SU-DHL-6 (cell line): ENCODE data around the gene SORCS2.

ENCODE experiments used
- H2AFZ ChIP-seq: fragments of 200-600 bp; sonication (generic); 2 replicates; pipeline ENCODE4 v1.6.1; 2014; ENCODE audit warnings: low read depth, mild to moderate bottlenecking, moderate library complexity, mixed read lengths, antibody characterized with exemption, low read length; ENCODE audit not compliant: severe bottlenecking
- H3F3A ChIP-seq: fragments of 200-600 bp; shearing (Covaris generic); 2 replicates; pipeline ENCODE4 v1.6.0; 2016; ENCODE audit warnings: antibody characterized with exemption, mild to moderate bottlenecking; ENCODE audit not compliant: insufficient read depth
- H3K27ac ChIP-seq: fragments of 200-600 bp; sonication (generic); 2 replicates; pipeline ENCODE4 v1.5.1; 2016; ENCODE audit warnings: low read depth, mild to moderate bottlenecking, low read length, moderate library complexity, mixed read lengths
- H3K27me3 ChIP-seq: fragments of 200-600 bp; sonication (generic), shearing (Covaris generic); 2 replicates; pipeline ENCODE4 v1.6.0; 2014; ENCODE audit warnings: mild to moderate bottlenecking, low read length
- H3K36me3 ChIP-seq: fragments of 200-600 bp; sonication (generic); 2 replicates; pipeline ENCODE4 v1.6.1; 2014; ENCODE audit warnings: mild to moderate bottlenecking, low read length, mixed read lengths
- H3K4me2 ChIP-seq: fragments of 300-600, 200-600 bp; shearing (Covaris generic), sonication (generic); 2 replicates; pipeline ENCODE4 v1.6.0; 2014; ENCODE audit warnings: low read length, low read depth, mild to moderate bottlenecking; ENCODE audit not compliant: poor library complexity, severe bottlenecking
- H3K4me3 ChIP-seq: fragments of 200-600 bp; sonication (generic); 2 replicates; pipeline ENCODE4 v1.5.1; 2014; ENCODE audit warnings: antibody characterized with exemption, low read length, mild to moderate bottlenecking, mixed read lengths; ENCODE audit not compliant: insufficient read depth, poor library complexity, severe bottlenecking
- H3K79me2 ChIP-seq: fragments of 200-600 bp; sonication (generic); 2 replicates; pipeline ENCODE4 v1.6.1; 2014; ENCODE audit warnings: mild to moderate bottlenecking, low read length, moderate library complexity; ENCODE audit not compliant: insufficient read depth
- H3K9ac ChIP-seq: fragments of 200-600 bp; sonication (generic); 2 replicates; pipeline ENCODE4 v1.7.0; 2014; ENCODE audit warnings: mild to moderate bottlenecking, low read length
- H3K9me2 ChIP-seq: fragments of 200-600 bp; sonication (generic); replicated peaks from 2 replicates; pipeline ENCODE4 v1.6.1; 2014; ENCODE audit warnings: low read length; ENCODE audit not compliant: insufficient read depth
- H3K9me3 ChIP-seq: fragments of 200-600 bp; sonication (generic); 2 replicates; pipeline ENCODE4 v1.6.1; 2014; ENCODE audit warnings: low read length, mixed read lengths; ENCODE audit not compliant: insufficient read depth
- H4K20me1 ChIP-seq: fragments of 200-600 bp; sonication (generic); 2 replicates; pipeline ENCODE4 v1.6.1; 2014; ENCODE audit warnings: low read depth, mild to moderate bottlenecking, antibody characterized with exemption, low read length, moderate library complexity, mixed read lengths
- EZH2phosphoT487 ChIP-seq: fragments of 200-600 bp; sonication (generic), shearing (Covaris generic); conservative IDR thresholded peaks from 2 replicates; pipeline ENCODE4 v1.6.1; 2018; ENCODE audit warnings: mild to moderate bottlenecking, antibody characterized with exemption, low read length, moderate library complexity, mixed read lengths
- TF ChIP-seq, protein P1 (sequence below): fragments of 200-600 bp; sonication (generic); IDR thresholded peaks from one replicate; pipeline ENCODE4 v1.5.1; 2017; ENCODE audit warnings: antibody characterized with exemption, mild to moderate bottlenecking, low read length, moderate library complexity; ENCODE audit not compliant: insufficient read depth, poor library complexity, severe bottlenecking

Gene SORCS2

DNA sequence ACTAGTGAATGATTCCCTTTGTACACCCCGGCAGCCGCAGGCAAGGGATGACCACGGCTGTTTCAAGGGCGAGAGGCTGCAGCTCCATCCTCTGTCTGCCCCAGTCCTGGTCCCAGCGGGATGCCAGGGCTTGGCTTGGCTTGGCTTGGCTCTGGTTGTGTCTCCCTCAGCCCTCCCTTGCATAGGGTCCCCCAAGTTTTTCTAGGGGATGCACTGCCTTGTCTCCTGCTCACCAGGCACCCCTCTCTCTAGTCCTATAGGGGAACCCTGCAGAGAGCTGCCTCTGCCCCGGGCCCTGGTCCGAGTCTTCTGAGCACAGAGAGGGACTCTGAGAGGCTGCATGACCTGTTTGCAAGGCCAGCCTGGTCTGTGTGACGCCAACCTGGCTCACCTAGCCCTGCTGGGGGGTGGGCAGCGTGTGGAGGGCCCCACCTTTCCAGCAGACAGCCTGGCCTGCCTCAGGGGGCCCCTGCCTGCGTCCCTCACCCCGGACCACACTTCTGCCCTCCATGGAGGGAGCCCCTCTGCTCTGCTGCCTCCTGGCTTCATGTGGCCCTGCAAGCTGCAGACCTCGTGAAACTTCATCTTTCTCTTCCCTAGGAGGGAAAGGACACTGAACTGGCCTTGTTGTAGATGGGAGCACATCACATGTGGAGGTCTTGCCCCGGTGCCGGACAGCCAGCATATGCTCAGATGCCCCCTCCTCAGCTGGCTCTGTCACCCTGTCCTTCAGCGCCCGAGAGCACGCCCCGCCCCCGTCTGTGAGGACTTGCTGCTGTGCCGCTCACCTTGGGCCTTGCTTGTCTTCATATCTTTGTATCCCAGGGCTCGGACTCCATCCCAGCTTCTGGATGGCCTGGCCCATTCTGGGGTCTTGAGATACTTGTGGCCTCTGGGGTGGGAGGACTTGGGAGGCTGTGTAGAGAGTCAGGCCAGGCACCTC, 16.4 kb downstream of the SORCS2 start:
- no peaks in the 10 kb centered on the region for H3F3A ChIP-seq
- H3K27me3 ChIP-seq, result no peaks in the 10 kb centered on the region
- H4K20me1 ChIP-seq, result no peaks in the 10 kb centered on the region
- no peaks in the 10 kb centered on the region for H3K9me2 ChIP-seq
- H2AFZ ChIP-seq, result no peak overlapping the region
- H3K4me2 ChIP-seq, result no peak overlapping the region
- no peaks in the 10 kb centered on the region for H3K9me3 ChIP-seq
- TF ChIP-seq, protein P1, sequence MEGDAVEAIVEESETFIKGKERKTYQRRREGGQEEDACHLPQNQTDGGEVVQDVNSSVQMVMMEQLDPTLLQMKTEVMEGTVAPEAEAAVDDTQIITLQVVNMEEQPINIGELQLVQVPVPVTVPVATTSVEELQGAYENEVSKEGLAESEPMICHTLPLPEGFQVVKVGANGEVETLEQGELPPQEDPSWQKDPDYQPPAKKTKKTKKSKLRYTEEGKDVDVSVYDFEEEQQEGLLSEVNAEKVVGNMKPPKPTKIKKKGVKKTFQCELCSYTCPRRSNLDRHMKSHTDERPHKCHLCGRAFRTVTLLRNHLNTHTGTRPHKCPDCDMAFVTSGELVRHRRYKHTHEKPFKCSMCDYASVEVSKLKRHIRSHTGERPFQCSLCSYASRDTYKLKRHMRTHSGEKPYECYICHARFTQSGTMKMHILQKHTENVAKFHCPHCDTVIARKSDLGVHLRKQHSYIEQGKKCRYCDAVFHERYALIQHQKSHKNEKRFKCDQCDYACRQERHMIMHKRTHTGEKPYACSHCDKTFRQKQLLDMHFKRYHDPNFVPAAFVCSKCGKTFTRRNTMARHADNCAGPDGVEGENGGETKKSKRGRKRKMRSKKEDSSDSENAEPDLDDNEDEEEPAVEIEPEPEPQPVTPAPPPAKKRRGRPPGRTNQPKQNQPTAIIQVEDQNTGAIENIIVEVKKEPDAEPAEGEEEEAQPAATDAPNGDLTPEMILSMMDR, result no peak
- TF ChIP-seq EZH2phosphoT487, result no peak
- no peaks in the 10 kb centered on the region for H3K79me2 ChIP-seq
- H3K36me3 ChIP-seq, result no peaks in the 10 kb centered on the region
- H3K9ac ChIP-seq, result no peak overlapping the region
- H3K4me3 ChIP-seq, result no peak overlapping the region
- no peak overlapping the region for H3K27ac ChIP-seq

DNA sequence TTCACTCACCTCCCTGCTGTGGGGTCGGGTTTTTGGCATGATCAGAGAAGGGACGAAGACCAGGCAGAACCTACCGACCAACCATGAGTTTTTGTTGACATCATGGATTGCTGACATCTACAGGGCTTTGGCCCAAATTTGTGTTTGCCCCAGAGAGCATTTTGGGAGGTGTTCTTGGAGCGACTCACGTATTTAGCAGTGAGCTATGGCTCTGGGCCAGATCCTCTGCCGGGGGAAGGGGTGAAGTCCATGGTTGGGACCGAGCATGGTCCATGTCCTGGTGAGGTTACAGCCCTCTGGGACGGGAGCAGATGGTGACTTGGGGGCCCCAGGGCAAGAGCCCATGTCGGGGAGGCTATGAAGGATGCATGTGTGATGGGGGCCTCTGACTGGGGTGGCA, 17.4 kb downstream of the SORCS2 start:
- no peaks in the 10 kb centered on the region for H3F3A ChIP-seq
- no peaks in the 10 kb centered on the region for H3K9me3 ChIP-seq
- no peak overlapping the region for H3K4me3 ChIP-seq
- H3K79me2 ChIP-seq, result no peaks in the 10 kb centered on the region
- no peak overlapping the region for H3K4me2 ChIP-seq
- no peaks in the 10 kb centered on the region for H3K27me3 ChIP-seq
- no peaks in the 10 kb centered on the region for H4K20me1 ChIP-seq
- H3K9me2 ChIP-seq, result no peaks in the 10 kb centered on the region
- no peaks in the 10 kb centered on the region for H3K36me3 ChIP-seq
- no peak overlapping the region for H3K9ac ChIP-seq
- H2AFZ ChIP-seq, result no peak overlapping the region
- no peak for TF ChIP-seq EZH2phosphoT487
- TF ChIP-seq, protein P1, result no peak
- no peak overlapping the region for H3K27ac ChIP-seq

DNA sequence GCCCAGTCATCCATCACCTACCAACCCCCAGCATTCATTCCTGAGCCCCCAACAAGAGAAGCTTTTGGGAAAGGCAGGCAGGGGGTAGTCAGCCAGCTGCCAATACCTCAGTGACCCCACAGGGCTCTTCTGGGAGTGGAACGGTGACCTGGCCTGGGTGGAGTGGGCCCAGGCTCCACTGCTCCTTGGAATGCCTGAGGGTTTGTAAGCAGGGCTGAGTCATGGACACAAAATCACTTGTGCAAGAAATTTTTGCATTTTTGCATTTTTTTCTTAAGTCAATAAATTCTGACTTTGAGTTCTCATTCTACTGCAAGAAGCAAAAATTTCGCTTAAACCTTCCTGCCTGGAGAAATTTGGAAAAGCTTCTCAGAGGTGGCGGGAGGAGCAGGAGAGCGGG, 18.5 kb downstream of the SORCS2 start:
- Histone ChIP-seq H3K9ac (no peak overlapping the region), H3K4me3 (no peak overlapping the region)

More for the DNA sequence above, 18.5 kb downstream of the SORCS2 start:
- H3K79me2 ChIP-seq, result no peaks in the 10 kb centered on the region
- H2AFZ ChIP-seq, result no peak overlapping the region
- H3K9me3 ChIP-seq, result no peaks in the 10 kb centered on the region
- no peaks in the 10 kb centered on the region for H3K36me3 ChIP-seq
- no peaks in the 10 kb centered on the region for H3K27me3 ChIP-seq
- H3K27ac ChIP-seq, result no peak overlapping the region
- H3F3A ChIP-seq, result no peaks in the 10 kb centered on the region
- TF ChIP-seq, protein P1, result no peak
- TF ChIP-seq EZH2phosphoT487, result no peak
- H3K4me2 ChIP-seq, result no peak overlapping the region
- H3K9me2 ChIP-seq, result no peaks in the 10 kb centered on the region
- H4K20me1 ChIP-seq, result no peaks in the 10 kb centered on the region
